Measurements from ENCODE around the gene NXPH1. TPM values are rescaled to one million over a fixed set of nuclear protein-coding genes. Genes with fewer than 3 reads are reported as not detected.

NXPH1 gene
- polyA plus RNA-seq, 1 donor from 2014 or later = 15.9 TPM

DNA sequence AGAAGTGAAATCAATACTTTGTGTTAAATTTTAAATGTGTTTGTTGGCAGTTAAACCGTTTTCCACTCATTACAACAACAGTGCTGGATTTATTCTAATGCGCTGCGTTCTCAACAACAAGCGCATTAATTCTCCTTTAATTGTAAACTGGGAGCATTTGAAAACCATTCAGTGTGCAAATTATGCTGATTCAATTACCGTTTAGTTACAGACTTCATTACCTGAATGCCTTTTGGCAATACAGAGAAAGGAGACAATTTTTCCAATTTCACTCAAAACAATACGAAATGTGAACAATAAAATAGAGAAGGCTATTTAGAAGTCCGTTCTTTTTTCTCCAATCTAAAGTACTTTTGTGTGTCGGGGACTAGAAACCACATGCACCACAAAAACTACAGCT lies 4.2 kb downstream of the NXPH1 start:
- H3K4me2 ChIP-seq (ENCODE audit: low read length) = peak overlapping the region; percentile 9
- H3K36me3 ChIP-seq (ENCODE audit: insufficient read depth, low read length) = no peaks in the 10 kb centered on the region
- H3K27ac ChIP-seq (ENCODE audit: low read length) = peak overlapping the region; percentile 9
- H3F3A ChIP-seq (ENCODE audit: insufficient read depth, low read length, poor library complexity, severe bottlenecking) = no peaks in the 10 kb centered on the region
- no peaks in the 10 kb centered on the region for H3K9me3 ChIP-seq (ENCODE audit: low read length)
- H3K9ac ChIP-seq (ENCODE audit: low read length) = no peak overlapping the region
- H4K20me1 ChIP-seq (ENCODE audit: insufficient read depth) = no peaks in the 10 kb centered on the region
- TF ChIP-seq POLR2AphosphoS5 (IDR thresholded peaks at IDR 0.05) (peak; percentile 10), MXI1 (conservative IDR thresholded peaks at IDR 0.05; ENCODE audit: poor library complexity, severe bottlenecking) (no peak)
- no peaks in the 10 kb centered on the region for H3K79me2 ChIP-seq (replicated peaks; ENCODE audit: insufficient read depth, low read length)
- H3K9me2 ChIP-seq (ENCODE audit: insufficient read depth, low read length) = no peaks in the 10 kb centered on the region
- H3K27me3 ChIP-seq (ENCODE audit: insufficient read depth, low read depth, low read length) = peaks cover 99% of the 10 kb centered on the region
- peak overlapping the region; percentile 66 for H3K4me3 ChIP-seq (ENCODE audit: low read length)
- no peak overlapping the region for H2AFZ ChIP-seq (ENCODE audit: low read depth, low read length)

- H3K9me2 ChIP-seq (ENCODE audit: insufficient read depth, low read length) = no peaks in the 10 kb centered on the region
- no peaks in the 10 kb centered on the region for H3K36me3 ChIP-seq (ENCODE audit: insufficient read depth, low read length)
- H4K20me1 ChIP-seq (ENCODE audit: insufficient read depth) = no peaks in the 10 kb centered on the region
- H3F3A ChIP-seq (ENCODE audit: insufficient read depth, low read length, poor library complexity, severe bottlenecking) = no peaks in the 10 kb centered on the region
- TF ChIP-seq POLR2AphosphoS5 (IDR thresholded peaks at IDR 0.05) (no peak), EP300 (conservative IDR thresholded peaks at IDR 0.05; ENCODE audit: poor library complexity, severe bottlenecking) (no peak), REST (IDR thresholded peaks at IDR 0.05; ENCODE audit: borderline replicate concordance) (no peak), RAD21 (conservative IDR thresholded peaks at IDR 0.05) (no peak), EZH2 (IDR thresholded peaks at IDR 0.05; ENCODE audit: borderline replicate concordance, insufficient read depth, low read length, poor library complexity, severe bottlenecking) (no peak), TAF1 (IDR thresholded peaks at IDR 0.05; ENCODE audit: low read depth) (no peak), SMC3 (conservative IDR thresholded peaks at IDR 0.05; ENCODE audit: poor library complexity) (no peak), MXI1 (conservative IDR thresholded peaks at IDR 0.05; ENCODE audit: poor library complexity, severe bottlenecking) (no peak)
- TF ChIP-seq, protein P1, sequence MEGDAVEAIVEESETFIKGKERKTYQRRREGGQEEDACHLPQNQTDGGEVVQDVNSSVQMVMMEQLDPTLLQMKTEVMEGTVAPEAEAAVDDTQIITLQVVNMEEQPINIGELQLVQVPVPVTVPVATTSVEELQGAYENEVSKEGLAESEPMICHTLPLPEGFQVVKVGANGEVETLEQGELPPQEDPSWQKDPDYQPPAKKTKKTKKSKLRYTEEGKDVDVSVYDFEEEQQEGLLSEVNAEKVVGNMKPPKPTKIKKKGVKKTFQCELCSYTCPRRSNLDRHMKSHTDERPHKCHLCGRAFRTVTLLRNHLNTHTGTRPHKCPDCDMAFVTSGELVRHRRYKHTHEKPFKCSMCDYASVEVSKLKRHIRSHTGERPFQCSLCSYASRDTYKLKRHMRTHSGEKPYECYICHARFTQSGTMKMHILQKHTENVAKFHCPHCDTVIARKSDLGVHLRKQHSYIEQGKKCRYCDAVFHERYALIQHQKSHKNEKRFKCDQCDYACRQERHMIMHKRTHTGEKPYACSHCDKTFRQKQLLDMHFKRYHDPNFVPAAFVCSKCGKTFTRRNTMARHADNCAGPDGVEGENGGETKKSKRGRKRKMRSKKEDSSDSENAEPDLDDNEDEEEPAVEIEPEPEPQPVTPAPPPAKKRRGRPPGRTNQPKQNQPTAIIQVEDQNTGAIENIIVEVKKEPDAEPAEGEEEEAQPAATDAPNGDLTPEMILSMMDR (IDR thresholded peaks at IDR 0.05; ENCODE audit: poor library complexity, severe bottlenecking) = no peak
- no peaks in the 10 kb centered on the region for H3K79me2 ChIP-seq (replicated peaks; ENCODE audit: insufficient read depth, low read length)
- no peaks in the 10 kb centered on the region for H3K9me3 ChIP-seq (ENCODE audit: low read length)
- no peak overlapping the region for H3K9ac ChIP-seq (ENCODE audit: low read length)
- peaks cover 90% of the 10 kb centered on the region for H3K27me3 ChIP-seq (ENCODE audit: insufficient read depth, low read depth, low read length)
- H3K4me3 ChIP-seq (ENCODE audit: low read length) = peak overlapping the region; percentile 68
- H3K4me2 ChIP-seq (ENCODE audit: low read length) = no peak overlapping the region
- no peak overlapping the region for H2AFZ ChIP-seq (ENCODE audit: low read depth, low read length)
- no peak overlapping the region for H3K27ac ChIP-seq (ENCODE audit: low read length)
Measured at GRCh38 chr7:8440670-8441069, 7.3 kb downstream of the NXPH1 start.

All from neural cell (in vitro differentiated cells).